SK-N-MC (cell line): Measurements from ENCODE around the gene IRGC.

ENCODE experiments used
- DNase-seq: peaks from one replicate; pipeline ENCODE4 v3.0.0-alpha.2; 2011; ENCODE audit warnings: low read depth, low spot score
- H3K27ac ChIP-seq: fragments of 200-600 bp; sonication (generic); 2 replicates; pipeline ENCODE4 v1.5.1; 2016; ENCODE audit warnings: mixed run types
- H3K36me3 ChIP-seq: fragments of 200-600 bp; sonication (generic); 2 replicates; pipeline ENCODE4 v1.6.1; 2017; ENCODE audit warnings: antibody characterized with exemption, low read length, mixed read lengths; ENCODE audit not compliant: insufficient read depth
- H3K4me3 ChIP-seq: fragments of 200-600 bp; sonication (generic); 2 replicates; pipeline ENCODE4 v1.5.1; 2016
- H3K9ac ChIP-seq: fragments of 200-600 bp; sonication (generic); 2 replicates; pipeline ENCODE4 v1.8.0; 2017; ENCODE audit warnings: mixed run types, mixed read lengths; ENCODE audit not compliant: insufficient read length
- H3K9me3 ChIP-seq: fragments of 200-600 bp; sonication (generic); 2 replicates; pipeline ENCODE4 v1.6.1; 2017; ENCODE audit warnings: low read depth, mild to moderate bottlenecking, antibody characterized with exemption, low read length, moderate library complexity, mixed read lengths
- EZH2 ChIP-seq: fragments of 200-600 bp; sonication (generic); IDR thresholded peaks from one replicate; pipeline ENCODE4 v1.6.1; 2017; ENCODE audit warnings: antibody characterized with exemption
- FOXP2 ChIP-seq: optimal IDR thresholded peaks from 2 replicates; pipeline ENCODE3; 2011; ENCODE audit warnings: mild to moderate bottlenecking, moderate library complexity; ENCODE audit not compliant: insufficient read depth; ENCODE audit errors: extremely low read length, control extremely low read depth
- POLR2AphosphoS5 ChIP-seq: IDR thresholded peaks from 2 replicates; pipeline ENCODE4 v1.6.1; 2012; ENCODE audit warnings: mild to moderate bottlenecking, low read depth, low read length, borderline replicate concordance

Gene IRGC

GRCh38 chr19:43726736-43727592, 11.1 kb downstream of the IRGC start:
- no peaks in the 10 kb centered on the region for H3K9me3 ChIP-seq
- no peak for DNase-seq
- H3K4me3 ChIP-seq, result no peak overlapping the region
- no peak overlapping the region for H3K9ac ChIP-seq
- peaks cover 31% of the 10 kb centered on the region; the same call in 1 of the 2 replicates for H3K36me3 ChIP-seq
- TF ChIP-seq FOXP2 (no peak), POLR2AphosphoS5 (no peak), EZH2 (no peak)
- no peak overlapping the region for H3K27ac ChIP-seq

- TF ChIP-seq FOXP2 (no peak), POLR2AphosphoS5 (no peak), EZH2 (no peak)
- Histone ChIP-seq H3K9ac (no peak overlapping the region), H3K4me3 (no peak overlapping the region), H3K9me3 (no peaks in the 10 kb centered on the region), H3K36me3 (peaks cover 37% of the 10 kb centered on the region; the same call in 1 of the 2 replicates), H3K27ac (no peak overlapping the region)
- DNase-seq, result no peak
Measured at GRCh38 chr19:43727593-43727853, 11.6 kb downstream of the IRGC start.

GRCh38 chr19:43729919-43730318, 14.0 kb downstream of the IRGC start:
- TF ChIP-seq FOXP2 (no peak), POLR2AphosphoS5 (no peak), EZH2 (no peak)
- H3K9me3 ChIP-seq, result no peaks in the 10 kb centered on the region
- DNase-seq, result no peak
- H3K9ac ChIP-seq, result no peak overlapping the region
- no peak overlapping the region for H3K4me3 ChIP-seq
- H3K36me3 ChIP-seq, result peaks cover 60% of the 10 kb centered on the region; the same call in 1 of the 2 replicates
- no peak overlapping the region for H3K27ac ChIP-seq

GRCh38 chr19:43731346-43731745, 15.5 kb downstream of the IRGC start:
- no peak for DNase-seq
- H3K27ac ChIP-seq, result no peak overlapping the region
- H3K36me3 ChIP-seq, result peaks cover 72% of the 10 kb centered on the region; the same call in 1 of the 2 replicates
- no peak overlapping the region for H3K9ac ChIP-seq
- TF ChIP-seq EZH2 (no peak), POLR2AphosphoS5 (no peak), FOXP2 (no peak)
- H3K9me3 ChIP-seq, result no peaks in the 10 kb centered on the region
- H3K4me3 ChIP-seq, result no peak overlapping the region

GRCh38 chr19:43731846-43732245, 16.0 kb downstream of the IRGC start:
- no peak for DNase-seq
- peak overlapping the region; percentile 36; the same call in 1 of the 2 replicates for H3K27ac ChIP-seq
- H3K4me3 ChIP-seq, result no peak overlapping the region
- no peak for TF ChIP-seq POLR2AphosphoS5
- TF ChIP-seq EZH2, result no peak
- TF ChIP-seq FOXP2, result no peak
- peaks cover 77% of the 10 kb centered on the region; the same call in 1 of the 2 replicates for H3K36me3 ChIP-seq
- no peak overlapping the region for H3K9ac ChIP-seq
- H3K9me3 ChIP-seq, result no peaks in the 10 kb centered on the region

GRCh38 chr19:43735013-43735412, 19.1 kb downstream of the IRGC start:
- Histone ChIP-seq H3K27ac (no peak overlapping the region), H3K36me3 (peaks cover 90% of the 10 kb centered on the region), H3K9ac (no peak overlapping the region), H3K9me3 (no peaks in the 10 kb centered on the region), H3K4me3 (no peak overlapping the region)
- no peak for DNase-seq
- TF ChIP-seq POLR2AphosphoS5 (no peak), EZH2 (no peak), FOXP2 (no peak)

GRCh38 chr19:43735957-43736356, 20.1 kb downstream of the IRGC start:
- H3K4me3 ChIP-seq, result no peak overlapping the region
- no peak for TF ChIP-seq FOXP2
- no peak for TF ChIP-seq EZH2
- TF ChIP-seq POLR2AphosphoS5, result no peak
- no peak for DNase-seq
- no peaks in the 10 kb centered on the region for H3K9me3 ChIP-seq
- H3K27ac ChIP-seq, result no peak overlapping the region
- peaks cover 94% of the 10 kb centered on the region for H3K36me3 ChIP-seq
- no peak overlapping the region for H3K9ac ChIP-seq

GRCh38 chr19:43738780-43739211, 22.9 kb downstream of the IRGC start:
- Histone ChIP-seq H3K4me3 (no peak overlapping the region), H3K27ac (no peak overlapping the region), H3K9ac (no peak overlapping the region), H3K9me3 (no peaks in the 10 kb centered on the region), H3K36me3 (peaks cover 91% of the 10 kb centered on the region)
- TF ChIP-seq EZH2 (no peak), POLR2AphosphoS5 (no peak), FOXP2 (no peak)
- DNase-seq, result no peak
